ENCODE results near the gene CSMD2.

The CSMD2 gene

GRCh38 chr1:33791251-33791650, 373.8 kb downstream of the CSMD2 start:
- no peak for DNase-seq

GRCh38 chr1:33790577-33790976, 374.5 kb downstream of the CSMD2 start:
- DNase-seq: no peak

- DNase-seq: no peak
Observed at GRCh38 chr1:33784876-33785275, 380.2 kb downstream of the CSMD2 start.

- DNase-seq: no peak
Observed at GRCh38 chr1:33782776-33783175, 382.3 kb downstream of the CSMD2 start.

- no peak for DNase-seq
Observed at GRCh38 chr1:33781652-33782051, 383.4 kb downstream of the CSMD2 start.

- DNase-seq: no peak
Observed at GRCh38 chr1:33777337-33777736, 387.7 kb downstream of the CSMD2 start.

- DNase-seq: no peak
Observed at GRCh38 chr1:33768821-33769220, 396.2 kb downstream of the CSMD2 start.

GRCh38 chr1:33768106-33768505, 396.9 kb downstream of the CSMD2 start:
- no peak for DNase-seq

GRCh38 chr1:33764149-33764548, 400.9 kb downstream of the CSMD2 start:
- DNase-seq: no peak

GRCh38 chr1:33763406-33763805, 401.6 kb downstream of the CSMD2 start:
- DNase-seq: no peak

- DNase-seq: no peak
Observed at GRCh38 chr1:33762962-33763361, 402.1 kb downstream of the CSMD2 start.

GRCh38 chr1:33762109-33762830, 402.8 kb downstream of the CSMD2 start:
- DNase-seq: no peak

GRCh38 chr1:33758698-33759097, 406.3 kb downstream of the CSMD2 start:
- DNase-seq: peak; percentile 77

- no peak for DNase-seq
Observed at GRCh38 chr1:33753087-33753856, 411.8 kb downstream of the CSMD2 start.

GRCh38 chr1:33745942-33746341, 419.1 kb downstream of the CSMD2 start:
- DNase-seq: no peak

GRCh38 chr1:33743221-33743998, 421.6 kb downstream of the CSMD2 start:
- DNase-seq: no peak

GRCh38 chr1:33742663-33743062, 422.4 kb downstream of the CSMD2 start:
- DNase-seq: no peak

- DNase-seq: no peak
Observed at GRCh38 chr1:33741749-33742148, 423.3 kb downstream of the CSMD2 start.

GRCh38 chr1:33740040-33740744, 424.8 kb downstream of the CSMD2 start:
- DNase-seq: no peak

GRCh38 chr1:33738976-33739375, 426.1 kb downstream of the CSMD2 start:
- DNase-seq: no peak

GRCh38 chr1:33738536-33738935, 426.5 kb downstream of the CSMD2 start:
- DNase-seq: no peak

GRCh38 chr1:33736496-33736895, 428.5 kb downstream of the CSMD2 start:
- peak; percentile 88 for DNase-seq

- DNase-seq: no peak
Observed at GRCh38 chr1:33735624-33736023, 429.4 kb downstream of the CSMD2 start.

Measured in DMS79 (cell line).